BE2C (cell line): Measurements from ENCODE around the gene HEPHL1.

Experiments used
- DNase-seq: peaks from one replicate; pipeline ENCODE4 v3.0.0-alpha.2; 2020
- H3K27me3 ChIP-seq: fragments of 250-450 bp; sonication (Bioruptor Pico); 2 replicates; pipeline ENCODE4 v1.5.1; 2020; ENCODE audit warnings: mild to moderate bottlenecking
- H3K36me3 ChIP-seq: fragments of 250-450 bp; sonication (Bioruptor Pico); 2 replicates; pipeline ENCODE4 v1.5.1; 2020; ENCODE audit warnings: mild to moderate bottlenecking
- H3K4me1 ChIP-seq: fragments of 250-450 bp; sonication (Bioruptor Pico); 2 replicates; pipeline ENCODE4 v1.5.1; 2020
- H3K4me3 ChIP-seq: 2 replicates; pipeline ENCODE4 v1.5.1; 2011; ENCODE audit warnings: low read depth, low read length
- H3K9me3 ChIP-seq: fragments of 250-450 bp; sonication (Bioruptor Pico); 2 replicates; pipeline ENCODE4 v1.5.1; 2020
- CTCF ChIP-seq: IDR thresholded peaks from 2 replicates; pipeline ENCODE4 v1.5.1; 2012; ENCODE audit warnings: mild to moderate bottlenecking, low read depth, low read length

The HEPHL1 gene

GRCh38 chr11:94068764-94069163 is 47.6 kb downstream of the HEPHL1 start:
- H3K9me3 ChIP-seq = no peaks in the 10 kb centered on the region
- H3K36me3 ChIP-seq = no peaks in the 10 kb centered on the region
- H3K4me3 ChIP-seq = no peak overlapping the region
- DNase-seq = no peak
- TF ChIP-seq CTCF = no peak
- no peaks in the 10 kb centered on the region for H3K4me1 ChIP-seq
- H3K27me3 ChIP-seq = peaks cover 11% of the 10 kb centered on the region

- Histone ChIP-seq H3K4me3 (no peak overlapping the region), H3K36me3 (no peaks in the 10 kb centered on the region), H3K27me3 (peaks cover 13% of the 10 kb centered on the region; the same call in 1 of the 2 replicates), H3K9me3 (no peaks in the 10 kb centered on the region), H3K4me1 (no peaks in the 10 kb centered on the region)
- no peak for TF ChIP-seq CTCF
- DNase-seq = no peak
These were observed 56.6 kb downstream of the HEPHL1 start for GRCh38 chr11:94077552-94078293.

- Histone ChIP-seq H3K9me3 (no peaks in the 10 kb centered on the region), H3K27me3 (peaks cover 20% of the 10 kb centered on the region), H3K4me1 (no peaks in the 10 kb centered on the region), H3K36me3 (no peaks in the 10 kb centered on the region), H3K4me3 (no peak overlapping the region)
- no peak for DNase-seq
- no peak for TF ChIP-seq CTCF
These were observed 63.0 kb downstream of the HEPHL1 start for GRCh38 chr11:94084164-94084563.

- no peaks in the 10 kb centered on the region for H3K4me1 ChIP-seq
- no peaks in the 10 kb centered on the region for H3K9me3 ChIP-seq
- no peak for DNase-seq
- no peak for TF ChIP-seq CTCF
- no peak overlapping the region for H3K4me3 ChIP-seq
- no peaks in the 10 kb centered on the region for H3K36me3 ChIP-seq
- peaks cover 6% of the 10 kb centered on the region; the same call in 1 of the 2 replicates for H3K27me3 ChIP-seq
These were observed 67.8 kb downstream of the HEPHL1 start for GRCh38 chr11:94088906-94089305.

GRCh38 chr11:94089341-94089740 is 68.2 kb downstream of the HEPHL1 start:
- no peak overlapping the region for H3K4me3 ChIP-seq
- H3K9me3 ChIP-seq = no peaks in the 10 kb centered on the region
- DNase-seq = no peak
- H3K4me1 ChIP-seq = no peaks in the 10 kb centered on the region
- peaks cover 6% of the 10 kb centered on the region; the same call in 1 of the 2 replicates for H3K27me3 ChIP-seq
- H3K36me3 ChIP-seq = no peaks in the 10 kb centered on the region
- no peak for TF ChIP-seq CTCF

GRCh38 chr11:94090401-94090800 is 69.2 kb downstream of the HEPHL1 start:
- no peak for TF ChIP-seq CTCF
- H3K27me3 ChIP-seq = peaks cover 6% of the 10 kb centered on the region; the same call in 1 of the 2 replicates

More at GRCh38 chr11:94090401-94090800, 69.2 kb downstream of the HEPHL1 start:
- Histone ChIP-seq H3K4me1 (no peaks in the 10 kb centered on the region), H3K9me3 (no peaks in the 10 kb centered on the region), H3K4me3 (no peak overlapping the region), H3K36me3 (no peaks in the 10 kb centered on the region)
- DNase-seq = no peak
